ENCODE measurements around the gene C15orf61.

Gene C15orf61

DNA sequence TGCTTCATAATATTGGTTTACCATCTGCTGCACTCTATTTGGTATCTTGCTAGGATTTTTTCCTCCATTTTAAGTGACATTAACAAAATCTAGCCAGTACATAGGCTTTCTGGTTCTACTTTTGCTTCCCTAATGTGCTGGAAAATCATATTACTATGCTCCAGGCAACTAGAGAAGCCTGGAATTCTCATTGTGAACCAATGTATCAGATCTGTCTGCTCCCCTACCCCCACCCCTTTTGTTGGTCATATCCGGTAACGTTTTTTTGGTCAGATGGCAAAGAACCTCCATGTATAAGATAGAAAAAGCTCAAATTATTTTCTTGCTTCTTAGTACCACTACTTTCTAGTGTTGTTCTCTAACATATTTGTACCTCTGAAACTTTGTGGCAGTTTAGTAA, 38.6 kb downstream of the C15orf61 start:
- TF ChIP-seq KLF16 (tag by site-specific recombination; IDR thresholded peaks at IDR 0.05) (no peak), ZNF394 (tag by site-specific recombination; IDR thresholded peaks at IDR 0.05; ENCODE audit: borderline replicate concordance) (no peak), ZNF366 (tag by site-specific recombination; conservative IDR thresholded peaks at IDR 0.05) (no peak), GLI2 (tag by site-specific recombination; IDR thresholded peaks at IDR 0.05; ENCODE audit: borderline replicate concordance, low read depth) (no peak), ZNF843 (tag by site-specific recombination; IDR thresholded peaks at IDR 0.05) (no peak), ZNF768 (tag by site-specific recombination; IDR thresholded peaks at IDR 0.05) (no peak), ZNF777 (tag by site-specific recombination; IDR thresholded peaks at IDR 0.05; ENCODE audit: borderline replicate concordance) (no peak), ZNF157 (tag by site-specific recombination; IDR thresholded peaks at IDR 0.05) (no peak), ZNF558 (tag by site-specific recombination; IDR thresholded peaks at IDR 0.05) (no peak), ZNF391 (tag by site-specific recombination; IDR thresholded peaks at IDR 0.05; ENCODE audit: borderline replicate concordance, low read depth) (no peak), ZNF266 (tag by site-specific recombination; IDR thresholded peaks at IDR 0.05; ENCODE audit: low read depth) (no peak), YY2 (tag by site-specific recombination; IDR thresholded peaks at IDR 0.05) (no peak; the same call in 1 of the 2 replicates), ZNF585B (tag by site-specific recombination; IDR thresholded peaks at IDR 0.05) (no peak)
- TF ChIP-seq, protein P1, sequence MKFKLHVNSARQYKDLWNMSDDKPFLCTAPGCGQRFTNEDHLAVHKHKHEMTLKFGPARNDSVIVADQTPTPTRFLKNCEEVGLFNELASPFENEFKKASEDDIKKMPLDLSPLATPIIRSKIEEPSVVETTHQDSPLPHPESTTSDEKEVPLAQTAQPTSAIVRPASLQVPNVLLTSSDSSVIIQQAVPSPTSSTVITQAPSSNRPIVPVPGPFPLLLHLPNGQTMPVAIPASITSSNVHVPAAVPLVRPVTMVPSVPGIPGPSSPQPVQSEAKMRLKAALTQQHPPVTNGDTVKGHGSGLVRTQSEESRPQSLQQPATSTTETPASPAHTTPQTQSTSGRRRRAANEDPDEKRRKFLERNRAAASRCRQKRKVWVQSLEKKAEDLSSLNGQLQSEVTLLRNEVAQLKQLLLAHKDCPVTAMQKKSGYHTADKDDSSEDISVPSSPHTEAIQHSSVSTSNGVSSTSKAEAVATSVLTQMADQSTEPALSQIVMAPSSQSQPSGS (tag by site-specific recombination; IDR thresholded peaks at IDR 0.05; ENCODE audit: low read depth): no peak
- TF ChIP-seq, protein P2, sequence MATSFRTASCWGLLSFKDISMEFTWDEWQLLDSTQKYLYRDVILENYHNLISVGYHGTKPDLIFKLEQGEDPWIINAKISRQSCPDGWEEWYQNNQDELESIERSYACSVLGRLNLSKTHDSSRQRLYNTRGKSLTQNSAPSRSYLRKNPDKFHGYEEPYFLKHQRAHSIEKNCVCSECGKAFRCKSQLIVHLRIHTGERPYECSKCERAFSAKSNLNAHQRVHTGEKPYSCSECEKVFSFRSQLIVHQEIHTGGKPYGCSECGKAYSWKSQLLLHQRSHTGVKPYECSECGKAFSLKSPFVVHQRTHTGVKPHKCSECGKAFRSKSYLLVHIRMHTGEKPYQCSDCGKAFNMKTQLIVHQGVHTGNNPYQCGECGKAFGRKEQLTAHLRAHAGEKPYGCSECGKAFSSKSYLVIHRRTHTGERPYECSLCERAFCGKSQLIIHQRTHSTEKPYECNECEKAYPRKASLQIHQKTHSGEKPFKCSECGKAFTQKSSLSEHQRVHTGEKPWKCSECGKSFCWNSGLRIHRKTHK (tag by site-specific recombination; IDR thresholded peaks at IDR 0.05): no peak
- TF ChIP-seq, protein P3, sequence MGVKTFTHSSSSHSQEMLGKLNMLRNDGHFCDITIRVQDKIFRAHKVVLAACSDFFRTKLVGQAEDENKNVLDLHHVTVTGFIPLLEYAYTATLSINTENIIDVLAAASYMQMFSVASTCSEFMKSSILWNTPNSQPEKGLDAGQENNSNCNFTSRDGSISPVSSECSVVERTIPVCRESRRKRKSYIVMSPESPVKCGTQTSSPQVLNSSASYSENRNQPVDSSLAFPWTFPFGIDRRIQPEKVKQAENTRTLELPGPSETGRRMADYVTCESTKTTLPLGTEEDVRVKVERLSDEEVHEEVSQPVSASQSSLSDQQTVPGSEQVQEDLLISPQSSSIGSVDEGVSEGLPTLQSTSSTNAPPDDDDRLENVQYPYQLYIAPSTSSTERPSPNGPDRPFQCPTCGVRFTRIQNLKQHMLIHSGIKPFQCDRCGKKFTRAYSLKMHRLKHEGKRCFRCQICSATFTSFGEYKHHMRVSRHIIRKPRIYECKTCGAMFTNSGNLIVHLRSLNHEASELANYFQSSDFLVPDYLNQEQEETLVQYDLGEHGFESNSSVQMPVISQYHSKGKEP (tag by site-specific recombination; IDR thresholded peaks at IDR 0.05): no peak
- Histone ChIP-seq H3K4me1 (ENCODE audit: control insufficient read depth, insufficient read depth, low read length) (peaks cover 17% of the 10 kb centered on the region; the same call in 1 of the 2 replicates), H3K36me3 (ENCODE audit: control insufficient read depth in 2 of 2, insufficient read depth in 1 of 2, low read length in 2 of 2) (peaks cover 0 to 16% of the 10 kb centered on the region in 2 experiments; a peak in 2 of 3 replicates), H3K27ac (ENCODE audit: extremely low read depth, low read depth, low read length) (no peak overlapping the region), H3K9me3 (ENCODE audit: control insufficient read depth, insufficient read depth, low read depth, low read length) (no peaks in the 10 kb centered on the region), H3K4me3 (ENCODE audit: low read depth, low read length) (no peak overlapping the region)
- POLR2A ChIA-PET: no interaction called here
- CTCF ChIA-PET: interaction anchor here (0.7 kb wide), 1 partner anchor 11 kb away, joined by 3 read pairs; no protein-coding TSS in a partner anchor

DNA sequence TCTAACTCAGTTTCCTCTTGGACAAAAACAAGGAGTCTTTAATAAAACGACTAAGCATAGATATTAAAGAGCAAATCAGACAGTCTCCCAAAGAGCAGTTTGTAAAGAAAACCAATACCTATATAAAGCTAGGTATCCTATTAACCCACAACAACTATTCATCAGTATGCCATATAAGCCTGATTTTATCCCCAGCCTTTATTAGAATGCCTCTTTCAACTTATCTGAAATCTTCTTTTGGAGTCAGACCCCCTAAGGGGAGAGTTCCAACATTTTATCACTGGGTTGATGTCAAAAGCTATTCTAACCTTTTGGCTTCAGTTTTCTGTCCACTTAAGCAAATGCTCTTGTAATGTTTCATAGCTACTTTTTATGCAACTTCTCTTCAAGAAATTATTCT, 39.4 kb downstream of the C15orf61 start:
- Histone ChIP-seq H3K4me1 (ENCODE audit: control insufficient read depth, insufficient read depth, low read length) (peaks cover 17% of the 10 kb centered on the region; the same call in 1 of the 2 replicates), H3K4me3 (ENCODE audit: low read depth, low read length) (no peak overlapping the region), H3K9me3 (ENCODE audit: control insufficient read depth, insufficient read depth, low read depth, low read length) (no peaks in the 10 kb centered on the region), H3K36me3 (ENCODE audit: control insufficient read depth in 2 of 2, insufficient read depth in 1 of 2, low read length in 2 of 2) (peaks cover 0 to 13% of the 10 kb centered on the region in 2 experiments; a peak in 2 of 3 replicates), H3K27ac (ENCODE audit: extremely low read depth, low read depth, low read length) (no peak overlapping the region)
- ChIA-PET POLR2A (no interaction called here), CTCF (interaction anchor here (0.5 to 0.7 kb wide), 2 partner anchors 9 to 12 kb away, joined by 3 read pairs; no protein-coding TSS in a partner anchor)
- TF ChIP-seq GLI2 (tag by site-specific recombination; IDR thresholded peaks at IDR 0.05; ENCODE audit: borderline replicate concordance, low read depth) (no peak), ZNF184 (tag by site-specific recombination; IDR thresholded peaks at IDR 0.05) (peak; percentile 97)

DNA sequence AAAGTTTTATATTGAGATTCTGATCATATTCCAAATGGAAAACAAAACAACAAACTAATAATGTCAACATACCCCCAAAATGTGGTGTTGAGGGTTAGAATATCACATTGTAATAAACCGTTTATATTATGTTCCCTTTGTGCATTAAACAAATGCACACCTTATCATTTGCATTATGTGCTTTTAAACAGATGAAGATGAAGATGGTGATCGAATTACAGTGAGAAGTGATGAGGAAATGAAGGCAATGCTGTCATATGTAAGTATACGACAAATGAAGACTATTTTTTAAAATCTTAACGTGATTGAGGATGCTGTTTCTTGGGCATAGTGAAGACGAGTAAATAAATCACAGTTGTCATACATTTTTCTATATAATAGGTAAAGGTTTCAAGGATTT, 42.2 kb downstream of the C15orf61 start:
- Histone ChIP-seq H3K4me3 (ENCODE audit: low read depth, low read length) (no peak overlapping the region), H3K9me3 (ENCODE audit: control insufficient read depth, insufficient read depth, low read depth, low read length) (no peaks in the 10 kb centered on the region), H3K36me3 (ENCODE audit: control insufficient read depth in 2 of 2, insufficient read depth in 1 of 2, low read length in 2 of 2) (peaks cover 0 to 9% of the 10 kb centered on the region in 2 experiments; a peak in 1 of 3 replicates), H3K4me1 (ENCODE audit: control insufficient read depth, insufficient read depth, low read length) (peaks cover 17% of the 10 kb centered on the region; the same call in 1 of the 2 replicates), H3K27ac (ENCODE audit: extremely low read depth, low read depth, low read length) (no peak overlapping the region)
- CTCF ChIA-PET: no interaction called here
- POLR2A ChIA-PET: no interaction called here
- TF ChIP-seq, protein P4, sequence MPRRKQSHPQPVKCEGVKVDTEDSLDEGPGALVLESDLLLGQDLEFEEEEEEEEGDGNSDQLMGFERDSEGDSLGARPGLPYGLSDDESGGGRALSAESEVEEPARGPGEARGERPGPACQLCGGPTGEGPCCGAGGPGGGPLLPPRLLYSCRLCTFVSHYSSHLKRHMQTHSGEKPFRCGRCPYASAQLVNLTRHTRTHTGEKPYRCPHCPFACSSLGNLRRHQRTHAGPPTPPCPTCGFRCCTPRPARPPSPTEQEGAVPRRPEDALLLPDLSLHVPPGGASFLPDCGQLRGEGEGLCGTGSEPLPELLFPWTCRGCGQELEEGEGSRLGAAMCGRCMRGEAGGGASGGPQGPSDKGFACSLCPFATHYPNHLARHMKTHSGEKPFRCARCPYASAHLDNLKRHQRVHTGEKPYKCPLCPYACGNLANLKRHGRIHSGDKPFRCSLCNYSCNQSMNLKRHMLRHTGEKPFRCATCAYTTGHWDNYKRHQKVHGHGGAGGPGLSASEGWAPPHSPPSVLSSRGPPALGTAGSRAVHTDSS (tag by site-specific recombination; IDR thresholded peaks at IDR 0.05): peak; percentile 79
- TF ChIP-seq, protein P5, sequence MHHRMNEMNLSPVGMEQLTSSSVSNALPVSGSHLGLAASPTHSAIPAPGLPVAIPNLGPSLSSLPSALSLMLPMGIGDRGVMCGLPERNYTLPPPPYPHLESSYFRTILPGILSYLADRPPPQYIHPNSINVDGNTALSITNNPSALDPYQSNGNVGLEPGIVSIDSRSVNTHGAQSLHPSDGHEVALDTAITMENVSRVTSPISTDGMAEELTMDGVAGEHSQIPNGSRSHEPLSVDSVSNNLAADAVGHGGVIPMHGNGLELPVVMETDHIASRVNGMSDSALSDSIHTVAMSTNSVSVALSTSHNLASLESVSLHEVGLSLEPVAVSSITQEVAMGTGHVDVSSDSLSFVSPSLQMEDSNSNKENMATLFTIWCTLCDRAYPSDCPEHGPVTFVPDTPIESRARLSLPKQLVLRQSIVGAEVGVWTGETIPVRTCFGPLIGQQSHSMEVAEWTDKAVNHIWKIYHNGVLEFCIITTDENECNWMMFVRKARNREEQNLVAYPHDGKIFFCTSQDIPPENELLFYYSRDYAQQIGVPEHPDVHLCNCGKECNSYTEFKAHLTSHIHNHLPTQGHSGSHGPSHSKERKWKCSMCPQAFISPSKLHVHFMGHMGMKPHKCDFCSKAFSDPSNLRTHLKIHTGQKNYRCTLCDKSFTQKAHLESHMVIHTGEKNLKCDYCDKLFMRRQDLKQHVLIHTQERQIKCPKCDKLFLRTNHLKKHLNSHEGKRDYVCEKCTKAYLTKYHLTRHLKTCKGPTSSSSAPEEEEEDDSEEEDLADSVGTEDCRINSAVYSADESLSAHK (tag by site-specific recombination; IDR thresholded peaks at IDR 0.05): peak; percentile 56; the same call in 1 of the 2 replicates
- TF ChIP-seq ZNF239 (tag by site-specific recombination; IDR thresholded peaks at IDR 0.05): peak; percentile 88
- no peak for TF ChIP-seq ZNF530 (tag by site-specific recombination; IDR thresholded peaks at IDR 0.05; ENCODE audit: low read depth)
- peak; percentile 48; the same call in 1 of the 2 replicates for TF ChIP-seq ZNF629 (tag by site-specific recombination; IDR thresholded peaks at IDR 0.05)
